Measurements from ENCODE around the gene CYP1B1. TPM values are rescaled to one million over a fixed set of nuclear protein-coding genes. Genes with fewer than 3 reads are reported as not detected.
"Not testable (repeated sequence)": the region's sequence is repeated elsewhere in the genome, so short reads cannot be mapped to it uniquely, and the experiment has no call there.

The CYP1B1 gene
- total RNA-seq, 2 experiments from 2014 or later = 0.14 to 0.17 TPM

- no peak overlapping the region for H3K4me3 Mint-ChIP-seq
- ATAC-seq (ENCODE audit: poor library complexity) = no peak
- intact Hi-C loops (cut with DNase I, micrococcal nuclease) = no loop called here
- DNase-seq = no peak
- POLR2A ChIA-PET = no interaction called here
- CTCF ChIA-PET = no interaction called here
- H3K9me3 ChIP-seq (ENCODE audit: control insufficient read depth in 1 of 2, insufficient read depth in 1 of 2, low read length in 2 of 2) = no peaks in the 10 kb centered on the region
- TF ChIP-seq CTCF (IDR thresholded peaks at IDR 0.05) = no peak
- H3K4me3 ChIP-seq (ENCODE audit: low read length) = no peak overlapping the region
- no peak overlapping the region for H3K27ac ChIP-seq (ENCODE audit: low read depth in 1 of 2, low read length in 2 of 2)
- no peaks in the 10 kb centered on the region for H3K4me1 ChIP-seq (ENCODE audit: insufficient read depth, low read length)
- no peaks in the 10 kb centered on the region for H3K36me3 ChIP-seq (ENCODE audit: insufficient read depth, low read length)
- H3K4me1 Mint-ChIP-seq (ENCODE audit: low read depth) = no peaks in the 10 kb centered on the region
- H3K27me3 Mint-ChIP-seq = peaks cover 4% of the 10 kb centered on the region
- no peak overlapping the region for H3K27ac Mint-ChIP-seq
- H3K9me3 Mint-ChIP-seq = no peaks in the 10 kb centered on the region
- H3K36me3 Mint-ChIP-seq (ENCODE audit: low read depth) = no peaks in the 10 kb centered on the region
- peaks cover 7 to 8% of the 10 kb centered on the region in 2 experiments for H3K27me3 ChIP-seq (ENCODE audit: control insufficient read depth in 1 of 2, insufficient read depth in 2 of 2, low read length in 2 of 2)
These were observed 49.1 kb downstream of the CYP1B1 start for GRCh38 chr2:38026846-38027245.

GRCh38 chr2:38021589-38021988, 54.4 kb downstream of the CYP1B1 start:
- Mint-ChIP-seq H3K36me3 (ENCODE audit: low read depth) (no peaks in the 10 kb centered on the region), H3K27me3 (no peaks in the 10 kb centered on the region), H3K9me3 (no peaks in the 10 kb centered on the region), H3K4me1 (ENCODE audit: low read depth) (no peaks in the 10 kb centered on the region), H3K27ac (no peak overlapping the region), H3K4me3 (no peak overlapping the region)
- H3K9me3 ChIP-seq (ENCODE audit: control insufficient read depth in 1 of 2, insufficient read depth in 1 of 2, low read length in 2 of 2) = peaks cover 0 to 8% of the 10 kb centered on the region in 2 experiments
- DNase-seq = no peak
- intact Hi-C loops (cut with DNase I, micrococcal nuclease) = no loop called here
- no peaks in the 10 kb centered on the region for H3K27me3 ChIP-seq (ENCODE audit: control insufficient read depth in 1 of 2, insufficient read depth in 2 of 2, low read length in 2 of 2)
- no peak for TF ChIP-seq CTCF (IDR thresholded peaks at IDR 0.05)
- ATAC-seq (ENCODE audit: poor library complexity) = no peak
- no peaks in the 10 kb centered on the region for H3K4me1 ChIP-seq (ENCODE audit: insufficient read depth, low read length)
- H3K4me3 ChIP-seq (ENCODE audit: low read length) = no peak overlapping the region
- ChIA-PET CTCF (no interaction called here), POLR2A (no interaction called here)
- no peaks in the 10 kb centered on the region for H3K36me3 ChIP-seq (ENCODE audit: insufficient read depth, low read length)
- no peak overlapping the region for H3K27ac ChIP-seq (ENCODE audit: low read depth in 1 of 2, low read length in 2 of 2)

- H3K4me1 ChIP-seq (ENCODE audit: insufficient read depth, low read length); intact Hi-C loops (cut with DNase I, micrococcal nuclease); H3K36me3 ChIP-seq (ENCODE audit: insufficient read depth, low read length); H3K27ac ChIP-seq (ENCODE audit: low read depth in 1 of 2, low read length in 2 of 2); H3K27ac Mint-ChIP-seq; H3K9me3 ChIP-seq (ENCODE audit: control insufficient read depth in 1 of 2, insufficient read depth in 1 of 2, low read length in 2 of 2); CTCF ChIA-PET; H3K27me3 Mint-ChIP-seq; POLR2A ChIA-PET; H3K4me1 Mint-ChIP-seq (ENCODE audit: low read depth); ATAC-seq (ENCODE audit: poor library complexity); H3K9me3 Mint-ChIP-seq; H3K4me3 ChIP-seq (ENCODE audit: low read length); H3K36me3 Mint-ChIP-seq (ENCODE audit: low read depth); H3K27me3 ChIP-seq (ENCODE audit: control insufficient read depth in 1 of 2, insufficient read depth in 2 of 2, low read length in 2 of 2); H3K4me3 Mint-ChIP-seq; DNase-seq: not testable (repeated sequence)
These were observed 55.4 kb downstream of the CYP1B1 start for GRCh38 chr2:38020359-38021069.

- CTCF ChIA-PET = no interaction called here
- H3K27me3 ChIP-seq (ENCODE audit: control insufficient read depth in 1 of 2, insufficient read depth in 2 of 2, low read length in 2 of 2) = no peaks in the 10 kb centered on the region
- no peaks in the 10 kb centered on the region for H3K27me3 Mint-ChIP-seq
- TF ChIP-seq CTCF (IDR thresholded peaks at IDR 0.05) = no peak
- no peaks in the 10 kb centered on the region for H3K9me3 Mint-ChIP-seq
- no peaks in the 10 kb centered on the region for H3K36me3 Mint-ChIP-seq (ENCODE audit: low read depth)
- no peak for DNase-seq
- no peak for ATAC-seq (ENCODE audit: poor library complexity)
- POLR2A ChIA-PET = no interaction called here
- H3K4me3 Mint-ChIP-seq = no peak overlapping the region
- H3K4me1 ChIP-seq (ENCODE audit: insufficient read depth, low read length) = no peaks in the 10 kb centered on the region
- no peaks in the 10 kb centered on the region for H3K36me3 ChIP-seq (ENCODE audit: insufficient read depth, low read length)
- no peaks in the 10 kb centered on the region for H3K4me1 Mint-ChIP-seq (ENCODE audit: low read depth)
- H3K4me3 ChIP-seq (ENCODE audit: low read length) = no peak overlapping the region
- no peak overlapping the region for H3K27ac ChIP-seq (ENCODE audit: low read depth in 1 of 2, low read length in 2 of 2)
- H3K27ac Mint-ChIP-seq = no peak overlapping the region
- H3K9me3 ChIP-seq (ENCODE audit: control insufficient read depth in 1 of 2, insufficient read depth in 1 of 2, low read length in 2 of 2) = peaks cover 0 to 8% of the 10 kb centered on the region in 2 experiments
- intact Hi-C loops (cut with DNase I, micrococcal nuclease) = no loop called here
These were observed 58.1 kb downstream of the CYP1B1 start for GRCh38 chr2:38017836-38018235.
